Mucosa of descending colon (tissue), 3 donors: Measurements from ENCODE around the gene NSG2. TPM values are rescaled to one million over a fixed set of nuclear protein-coding genes. Genes with fewer than 3 reads are reported as not detected.

Experiments used
- ATAC-seq: fragments of 200-7000 bp; cut with Tn5 transposase; one replicate; pipeline ENCODE4 v1.9.1; 2020; ENCODE audit warnings: mild to moderate bottlenecking, moderate library complexity
- DNase-seq, 3 donors: peaks; one replicate each; pipeline ENCODE4 v3.0.0-alpha.2; 2020
- H3K36me3 ChIP-seq: fragments of 200-600 bp; one replicate; pipeline ENCODE4 v1.8.0; 2021; ENCODE audit warnings: low read depth, mild to moderate bottlenecking
- H3K4me1 ChIP-seq: fragments of 200-600 bp; one replicate; pipeline ENCODE4 v1.8.0; 2021; ENCODE audit warnings: low read depth, mild to moderate bottlenecking
- H3K4me3 ChIP-seq: fragments of 200-600 bp; one replicate; pipeline ENCODE4 v1.8.0; 2021; ENCODE audit warnings: mild to moderate bottlenecking
- H3K9me3 ChIP-seq: fragments of 200-600 bp; one replicate; pipeline ENCODE4 v1.8.0; 2021; ENCODE audit warnings: mild to moderate bottlenecking
- intact Hi-C, 2 donors: fragments of 100-400 bp; cut with DNase I in 1 of 2; cut with micrococcal nuclease in 1 of 2; formaldehyde crosslinking; loops; one replicate each; pipeline versions ENCODE4 v1.11.0 to v1.11.1; 2022; cut with DNase I, micrococcal nuclease
- total RNA-seq, 3 donors: library from RNA; stranded (reverse); fragmentation: NEBNext Ultra II Directional in 2 of 3; extraction: Animal tissue kit (Norgen Biotek cat#: 25700) in 2 of 3; gene quantifications; one replicate each; pipeline versions ENCODE4 v1.2.1 to v1.2.4, GENCODE V29; 2021 to 2023
- TF ChIP-seq, protein P1 (sequence below): fragments of 200-600 bp; IDR thresholded peaks from one replicate; pipeline ENCODE4 v1.8.0; 2022; ENCODE audit warnings: antibody characterized with exemption, mild to moderate bottlenecking
- donor health status: DM: no; HTN: no; CAD: no; lungs with moderate emphysema.
- donor health status: DM: no; HTN: no; CAD: no.
- donor health status: DM: no; HTN: yes; CAD: no.

The NSG2 gene
- total RNA-seq, 3 donors from 2014 or later = 1.2 to 8.7 (median 1.3) TPM

DNA sequence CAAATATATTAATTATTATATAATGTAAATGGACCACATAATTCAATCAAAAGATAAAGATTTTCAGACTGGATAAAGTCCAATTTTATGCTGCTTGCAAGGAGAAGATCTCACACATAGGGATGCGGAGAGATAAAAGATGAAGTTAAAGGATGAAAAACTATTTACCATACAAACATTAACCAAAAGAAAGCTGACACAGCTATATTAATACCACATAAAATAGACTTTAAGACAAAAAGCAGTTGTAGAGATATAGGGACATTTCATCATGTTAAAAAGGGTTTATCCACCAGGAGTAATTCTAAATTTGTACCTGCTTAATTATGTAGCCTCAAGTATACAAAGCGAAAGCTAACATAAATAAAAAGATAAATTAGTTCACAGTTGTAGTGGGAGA, 15.2 kb upstream of the NSG2 start:
- Histone ChIP-seq H3K4me3 (no peak overlapping the region), H3K36me3 (no peaks in the 10 kb centered on the region), H3K9me3 (peaks cover 6% of the 10 kb centered on the region), H3K4me1 (no peaks in the 10 kb centered on the region)
- DNase-seq (no peak), ATAC-seq (no peak)
- intact Hi-C loops = no loop called here
- TF ChIP-seq, protein P1, sequence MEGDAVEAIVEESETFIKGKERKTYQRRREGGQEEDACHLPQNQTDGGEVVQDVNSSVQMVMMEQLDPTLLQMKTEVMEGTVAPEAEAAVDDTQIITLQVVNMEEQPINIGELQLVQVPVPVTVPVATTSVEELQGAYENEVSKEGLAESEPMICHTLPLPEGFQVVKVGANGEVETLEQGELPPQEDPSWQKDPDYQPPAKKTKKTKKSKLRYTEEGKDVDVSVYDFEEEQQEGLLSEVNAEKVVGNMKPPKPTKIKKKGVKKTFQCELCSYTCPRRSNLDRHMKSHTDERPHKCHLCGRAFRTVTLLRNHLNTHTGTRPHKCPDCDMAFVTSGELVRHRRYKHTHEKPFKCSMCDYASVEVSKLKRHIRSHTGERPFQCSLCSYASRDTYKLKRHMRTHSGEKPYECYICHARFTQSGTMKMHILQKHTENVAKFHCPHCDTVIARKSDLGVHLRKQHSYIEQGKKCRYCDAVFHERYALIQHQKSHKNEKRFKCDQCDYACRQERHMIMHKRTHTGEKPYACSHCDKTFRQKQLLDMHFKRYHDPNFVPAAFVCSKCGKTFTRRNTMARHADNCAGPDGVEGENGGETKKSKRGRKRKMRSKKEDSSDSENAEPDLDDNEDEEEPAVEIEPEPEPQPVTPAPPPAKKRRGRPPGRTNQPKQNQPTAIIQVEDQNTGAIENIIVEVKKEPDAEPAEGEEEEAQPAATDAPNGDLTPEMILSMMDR = no peak

DNA sequence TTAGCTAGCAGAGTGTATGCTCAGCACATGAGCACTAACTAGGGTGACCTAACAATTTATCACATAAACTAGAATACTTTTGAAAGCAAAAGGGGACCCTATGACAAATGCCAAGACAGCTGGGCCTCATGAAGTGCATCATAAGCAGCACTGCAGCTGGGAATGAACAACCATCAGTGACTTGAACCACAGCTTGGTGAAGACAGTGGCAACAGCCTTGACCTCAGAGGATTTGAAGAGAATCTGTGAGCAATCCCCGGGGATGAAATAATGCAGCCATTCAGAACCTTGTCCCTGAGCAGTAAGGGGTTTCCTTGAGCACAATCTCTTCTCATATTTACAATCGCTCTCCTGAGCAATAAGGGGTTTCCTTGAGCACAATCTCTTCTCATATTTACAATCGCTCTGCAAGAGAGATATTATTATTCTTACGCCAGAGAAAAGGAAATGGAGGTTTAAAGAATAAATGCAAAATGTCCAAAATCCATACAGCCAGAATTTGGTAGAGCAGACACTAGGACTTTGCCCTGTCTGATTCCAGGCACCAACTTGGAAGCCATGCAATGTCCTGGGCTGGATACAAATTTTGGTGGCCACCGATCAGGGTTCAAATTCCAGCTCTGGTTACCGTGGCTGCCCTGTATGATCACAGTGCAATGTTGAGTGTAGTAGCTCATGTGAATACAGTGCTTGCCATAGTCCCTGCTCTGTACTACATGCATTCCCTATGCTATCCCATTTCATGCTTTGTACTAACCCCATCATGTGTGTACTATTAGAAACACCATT, 846 bp upstream of the NSG2 start:
- no peaks in the 10 kb centered on the region for H3K4me1 ChIP-seq
- H3K36me3 ChIP-seq = no peaks in the 10 kb centered on the region
- H3K9me3 ChIP-seq = no peaks in the 10 kb centered on the region
- TF ChIP-seq, protein P1 = no peak
- intact Hi-C loops = no loop called here
- DNase-seq (no peak), ATAC-seq (no peak)
- no peak overlapping the region for H3K4me3 ChIP-seq

DNA sequence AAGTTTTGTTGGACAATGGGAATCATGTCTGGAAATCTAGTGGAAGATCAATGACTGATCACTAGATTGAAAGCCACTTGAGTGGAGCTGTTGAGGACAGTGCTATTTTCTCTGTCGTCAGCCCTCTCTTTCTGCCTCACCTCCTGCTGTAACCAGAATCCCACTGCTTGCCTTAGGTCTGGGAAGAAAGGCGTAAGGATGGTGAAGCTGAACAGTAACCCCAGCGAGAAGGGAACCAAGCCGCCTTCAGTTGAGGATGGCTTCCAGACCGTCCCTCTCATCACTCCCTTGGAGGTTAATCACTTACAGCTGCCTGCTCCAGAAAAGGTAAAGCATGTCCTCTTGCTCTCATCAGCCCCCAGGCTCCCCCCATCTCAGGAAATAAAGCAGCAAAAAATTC, 1.1 kb downstream of the NSG2 start:
- Histone ChIP-seq H3K4me1 (no peaks in the 10 kb centered on the region), H3K9me3 (no peaks in the 10 kb centered on the region), H3K4me3 (no peak overlapping the region), H3K36me3 (no peaks in the 10 kb centered on the region)
- intact Hi-C loops = no loop called here
- ATAC-seq = no peak
- no peak for DNase-seq
- TF ChIP-seq, protein P1 = no peak

DNA sequence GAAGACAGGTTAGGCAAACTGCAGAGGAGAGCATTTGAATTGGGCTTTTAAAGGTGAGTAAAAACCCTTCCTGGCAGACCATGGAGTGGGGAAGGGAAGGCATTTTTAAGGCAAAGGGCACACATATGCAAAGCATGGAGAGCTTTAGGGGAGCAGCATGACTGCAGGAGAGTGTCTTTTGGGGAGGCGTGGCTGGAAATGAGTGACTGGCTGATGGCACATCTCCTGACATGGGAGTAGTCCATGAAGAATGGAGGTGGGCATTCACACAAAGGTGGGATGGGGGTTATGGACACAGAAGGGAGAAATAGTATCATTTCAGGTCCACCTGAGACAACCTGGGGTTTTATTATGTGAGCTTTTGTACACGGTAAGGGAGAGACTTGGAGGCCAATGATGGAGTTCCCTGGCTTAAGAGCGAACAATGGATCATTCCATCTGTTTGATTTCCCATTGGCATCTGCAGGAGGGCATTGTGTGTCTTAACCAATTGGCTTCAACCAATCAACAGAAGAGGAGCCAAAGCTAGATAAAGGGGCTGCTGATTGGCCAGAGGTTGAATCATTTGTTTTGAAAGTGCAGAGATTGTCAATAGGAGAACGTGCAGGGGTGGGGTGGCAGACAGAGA, 2.1 kb downstream of the NSG2 start:
- Histone ChIP-seq H3K36me3 (no peaks in the 10 kb centered on the region), H3K4me3 (no peak overlapping the region), H3K9me3 (no peaks in the 10 kb centered on the region), H3K4me1 (no peaks in the 10 kb centered on the region)
- intact Hi-C loops = no loop called here
- no peak for DNase-seq
- TF ChIP-seq, protein P1 = no peak
- no peak for ATAC-seq

DNA sequence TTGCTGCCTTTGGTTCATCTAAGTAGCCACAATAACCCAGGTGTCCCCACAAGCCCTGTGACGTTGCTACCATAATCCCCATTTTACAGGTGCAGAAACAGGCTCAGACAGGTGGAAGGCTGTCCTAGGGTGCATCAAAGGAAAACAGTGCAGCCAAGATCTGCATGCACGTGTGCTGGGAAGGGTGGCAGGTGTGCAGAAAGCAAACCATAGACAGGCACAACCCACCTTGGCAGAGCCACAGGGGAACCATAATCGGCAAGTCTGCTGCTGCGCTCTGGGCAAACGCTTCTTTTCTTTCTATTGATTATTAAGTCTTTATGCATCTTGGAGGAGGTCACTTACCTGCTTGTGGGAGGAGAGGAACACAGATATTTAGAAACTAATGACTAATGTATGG, 7.1 kb downstream of the NSG2 start:
- no peak for ATAC-seq
- intact Hi-C loops = no loop called here
- Histone ChIP-seq H3K36me3 (no peaks in the 10 kb centered on the region), H3K9me3 (no peaks in the 10 kb centered on the region), H3K4me3 (no peak overlapping the region), H3K4me1 (no peaks in the 10 kb centered on the region)
- TF ChIP-seq, protein P1 = no peak
- DNase-seq = no peak
